DOHH2 (cell line): Measurements from ENCODE around the gene SLC39A12.

ENCODE experiments used
- H3F3A ChIP-seq: fragments of 200-600 bp; sonication (generic), shearing (Covaris generic); 2 replicates; pipeline ENCODE4 v1.6.0; 2016; ENCODE audit warnings: antibody characterized with exemption, mild to moderate bottlenecking; ENCODE audit not compliant: control insufficient read depth, insufficient read depth
- H3K27ac ChIP-seq: fragments of 200-600 bp; sonication (generic); 2 replicates; pipeline ENCODE4 v1.5.1; 2014; ENCODE audit warnings: low read depth, mild to moderate bottlenecking, low read length, moderate library complexity
- H3K27me3 ChIP-seq: fragments of 200-600 bp; sonication (generic); 2 replicates; pipeline ENCODE4 v1.6.1; 2014; ENCODE audit warnings: mild to moderate bottlenecking, low read length, mixed read lengths; ENCODE audit not compliant: control insufficient read depth
- H3K36me3 ChIP-seq: fragments of 200-600 bp; sonication (generic); 2 replicates; pipeline ENCODE4 v1.6.1; 2014; ENCODE audit warnings: mild to moderate bottlenecking, low read length, moderate library complexity, mixed read lengths; ENCODE audit not compliant: control insufficient read depth
- H3K4me1 ChIP-seq: fragments of 200-600 bp; sonication (generic); 2 replicates; pipeline ENCODE4 v1.6.1; 2014; ENCODE audit warnings: mild to moderate bottlenecking, low read length, mixed read lengths; ENCODE audit not compliant: control insufficient read depth
- H3K4me2 ChIP-seq: fragments of 200-600 bp; sonication (generic); 2 replicates; pipeline ENCODE4 v1.6.0; 2014; ENCODE audit warnings: mild to moderate bottlenecking, low read length, moderate library complexity
- H3K4me3 ChIP-seq: fragments of 200-600 bp; sonication (generic); 2 replicates; pipeline ENCODE4 v1.5.1; 2014; ENCODE audit warnings: mild to moderate bottlenecking, low read length, mixed read lengths
- H3K79me2 ChIP-seq: fragments of 200-600 bp; sonication (generic); 2 replicates; pipeline ENCODE4 v1.6.1; 2014; ENCODE audit warnings: mild to moderate bottlenecking, low read length, mixed read lengths; ENCODE audit not compliant: control insufficient read depth
- H3K9me2 ChIP-seq: fragments of 200-600 bp; sonication (generic); replicated peaks from 2 replicates; pipeline ENCODE4 v1.6.1; 2014; ENCODE audit warnings: mild to moderate bottlenecking, low read length, mixed read lengths; ENCODE audit not compliant: control insufficient read depth
- H3K9me3 ChIP-seq: fragments of 200-600 bp; sonication (generic); 2 replicates; pipeline ENCODE4 v1.6.1; 2014; ENCODE audit warnings: antibody characterized with exemption, low read length, mixed read lengths; ENCODE audit not compliant: control insufficient read depth, insufficient read depth
- H4K20me1 ChIP-seq: fragments of 200-600 bp; sonication (generic); 2 replicates; pipeline ENCODE4 v1.6.0; 2014; ENCODE audit warnings: low read depth, mild to moderate bottlenecking, antibody characterized with exemption, low read length, moderate library complexity; ENCODE audit not compliant: control insufficient read depth, insufficient read depth
- CTCF ChIP-seq: fragments of 200-600 bp; sonication (generic); IDR thresholded peaks from one replicate; pipeline ENCODE4 v1.5.1; 2014; ENCODE audit warnings: antibody characterized with exemption, mild to moderate bottlenecking, low read depth, low read length; ENCODE audit not compliant: poor library complexity, severe bottlenecking
- EZH2phosphoT487 ChIP-seq: fragments of 200-600 bp; sonication (generic); IDR thresholded peaks from 2 replicates; pipeline ENCODE4 v1.6.1; 2017; ENCODE audit warnings: borderline replicate concordance, mild to moderate bottlenecking, antibody characterized with exemption, low read length, moderate library complexity, mixed read lengths

SLC39A12 gene

GRCh38 chr10:17915181-17915580 is 36.5 kb upstream of the SLC39A12 start:
- H3K4me2 ChIP-seq, result no peak overlapping the region
- H3K27me3 ChIP-seq, result no peaks in the 10 kb centered on the region
- H4K20me1 ChIP-seq, result no peaks in the 10 kb centered on the region
- no peaks in the 10 kb centered on the region for H3K79me2 ChIP-seq
- no peak overlapping the region for H3K4me3 ChIP-seq
- no peak for TF ChIP-seq CTCF
- no peak for TF ChIP-seq EZH2phosphoT487
- H3K27ac ChIP-seq, result no peak overlapping the region
- H3K9me2 ChIP-seq, result no peaks in the 10 kb centered on the region
- peaks cover 4% of the 10 kb centered on the region; the same call in 1 of the 2 replicates for H3K36me3 ChIP-seq
- peaks cover 14% of the 10 kb centered on the region for H3K9me3 ChIP-seq
- H3K4me1 ChIP-seq, result peaks cover 22% of the 10 kb centered on the region
- H3F3A ChIP-seq, result no peaks in the 10 kb centered on the region

GRCh38 chr10:17918187-17918903 is 33.4 kb upstream of the SLC39A12 start:
- TF ChIP-seq CTCF (no peak), EZH2phosphoT487 (no peak)
- Histone ChIP-seq H3F3A (no peaks in the 10 kb centered on the region), H3K9me3 (peaks cover 8% of the 10 kb centered on the region; the same call in 1 of the 2 replicates), H3K4me3 (no peak overlapping the region), H3K9me2 (no peaks in the 10 kb centered on the region), H4K20me1 (no peaks in the 10 kb centered on the region), H3K79me2 (no peaks in the 10 kb centered on the region), H3K36me3 (no peaks in the 10 kb centered on the region), H3K27ac (no peak overlapping the region), H3K4me2 (no peak overlapping the region), H3K4me1 (peaks cover 3% of the 10 kb centered on the region; the same call in 1 of the 2 replicates), H3K27me3 (no peaks in the 10 kb centered on the region)

- no peaks in the 10 kb centered on the region for H3K9me2 ChIP-seq
- TF ChIP-seq EZH2phosphoT487, result no peak
- H3K4me3 ChIP-seq, result no peak overlapping the region
Measured at GRCh38 chr10:17921378-17921777, 30.3 kb upstream of the SLC39A12 start.

GRCh38 chr10:17923728-17924127 is 28.0 kb upstream of the SLC39A12 start:
- Histone ChIP-seq H3K9me3 (peaks cover 8% of the 10 kb centered on the region; the same call in 1 of the 2 replicates), H3K4me3 (no peak overlapping the region), H3K27me3 (no peaks in the 10 kb centered on the region), H3K9me2 (no peaks in the 10 kb centered on the region), H3F3A (no peaks in the 10 kb centered on the region), H3K4me2 (no peak overlapping the region), H3K79me2 (no peaks in the 10 kb centered on the region), H3K4me1 (no peaks in the 10 kb centered on the region), H3K27ac (no peak overlapping the region), H4K20me1 (no peaks in the 10 kb centered on the region), H3K36me3 (no peaks in the 10 kb centered on the region)
- TF ChIP-seq CTCF, result no peak
- no peak for TF ChIP-seq EZH2phosphoT487

More at GRCh38 chr10:17921378-17921777, 30.3 kb upstream of the SLC39A12 start:
- no peaks in the 10 kb centered on the region for H4K20me1 ChIP-seq
- no peaks in the 10 kb centered on the region for H3K27me3 ChIP-seq
- peaks cover 8% of the 10 kb centered on the region; the same call in 1 of the 2 replicates for H3K9me3 ChIP-seq
- no peaks in the 10 kb centered on the region for H3K79me2 ChIP-seq
- no peak overlapping the region for H3K4me2 ChIP-seq
- H3F3A ChIP-seq, result no peaks in the 10 kb centered on the region
- H3K4me1 ChIP-seq, result no peaks in the 10 kb centered on the region
- no peaks in the 10 kb centered on the region for H3K36me3 ChIP-seq
- H3K27ac ChIP-seq, result no peak overlapping the region
